GM19395 (cell line): ENCODE data around the gene CDO1.

ENCODE experiments used
- ATAC-seq: cut with Tn5 transposase; IDR thresholded peaks from one replicate; pipeline ENCODE4 v1.9.1; 2021; ENCODE audit warnings: mild to moderate bottlenecking, moderate library complexity; ENCODE audit not compliant: unreplicated experiment

The CDO1 gene

GRCh38 chr5:115816226-115817081 lies at the start of gene CDO1:
TSS of gene CDO1 (minus strand) at chr5:115816659. CDS start at chr5:115816397, 262 bp downstream.
- no peak for ATAC-seq

- ATAC-seq, result no peak
Measured at GRCh38 chr5:115859378-115859777, 42.9 kb upstream of the CDO1 start.

GRCh38 chr5:115858396-115858795 lies 41.9 kb upstream of the CDO1 start:
- ATAC-seq, result no peak

DNA sequence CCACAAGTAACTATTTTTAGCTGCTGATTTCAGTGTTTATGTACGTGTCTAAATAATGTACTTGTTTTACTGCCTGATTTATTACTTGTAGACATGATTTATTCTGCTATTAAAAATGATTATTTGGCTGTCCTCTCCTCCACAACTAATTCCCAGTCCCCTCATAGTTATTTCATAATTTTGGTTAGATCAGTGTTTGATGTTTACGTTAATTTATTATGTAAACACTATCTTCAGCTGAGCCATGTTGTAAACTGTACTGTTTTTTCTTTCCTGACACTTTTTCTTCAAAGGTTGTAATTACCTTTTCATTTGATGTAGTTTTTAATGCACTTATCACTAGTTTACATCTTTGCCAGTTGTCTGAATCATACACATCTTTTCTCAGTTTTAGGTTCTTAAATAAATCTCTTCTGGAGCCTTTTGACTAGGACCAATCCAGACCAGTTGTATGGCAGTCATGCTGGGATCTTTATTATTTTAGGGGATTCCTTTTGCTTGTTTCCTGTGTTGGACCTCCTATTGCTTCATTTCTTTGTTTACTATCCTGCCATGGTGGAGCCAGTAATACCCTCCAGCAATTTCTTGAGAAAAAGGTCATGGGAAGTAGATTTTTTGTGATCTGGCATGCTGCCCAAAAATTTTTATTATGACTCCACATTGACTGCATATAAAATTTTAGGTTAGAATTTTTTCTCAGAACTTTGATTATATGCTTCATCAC lies 41.3 kb upstream of the CDO1 start:
- ATAC-seq, result no peak

DNA sequence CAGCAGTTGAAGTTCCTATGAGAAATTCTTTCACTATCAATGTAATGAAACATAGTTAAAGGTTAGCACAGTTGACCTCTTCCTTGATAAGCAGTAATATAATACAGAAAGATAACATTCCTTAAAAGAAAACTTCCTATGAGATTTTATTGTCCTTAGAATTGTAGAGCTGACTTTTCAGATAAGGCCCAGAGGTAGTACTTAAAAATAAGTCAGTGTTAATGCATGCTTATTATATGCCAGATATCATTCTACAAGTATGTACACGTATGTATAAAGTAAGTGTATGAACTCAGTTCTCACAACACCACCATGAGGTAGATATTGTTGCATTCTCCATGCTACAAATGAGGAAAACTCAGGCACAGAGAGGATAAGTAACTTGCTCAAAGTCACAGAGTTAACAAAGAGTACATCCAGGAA lies 40.6 kb upstream of the CDO1 start:
- ATAC-seq, result no peak

DNA sequence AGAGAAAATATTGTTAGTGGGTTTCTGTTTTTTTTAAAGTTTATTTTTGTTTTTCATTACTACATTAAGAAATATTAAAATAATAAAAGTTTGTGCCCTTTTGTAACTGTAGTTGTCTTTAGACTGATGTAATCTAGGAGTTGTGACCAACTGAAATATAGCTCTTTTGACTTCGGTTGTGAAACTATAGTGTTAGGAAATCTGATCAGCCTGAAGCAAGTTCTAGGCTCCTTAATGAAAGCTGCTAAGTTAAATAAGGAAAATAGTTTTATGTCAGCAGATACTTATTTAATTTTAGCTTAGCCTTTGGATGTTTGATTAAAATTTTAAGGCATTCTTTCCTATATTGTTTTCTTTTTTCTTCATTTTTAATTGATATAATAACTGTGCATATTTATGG lies 39.5 kb upstream of the CDO1 start:
- ATAC-seq, result no peak

GRCh38 chr5:115854139-115854538 lies 37.7 kb upstream of the CDO1 start:
- no peak for ATAC-seq

DNA sequence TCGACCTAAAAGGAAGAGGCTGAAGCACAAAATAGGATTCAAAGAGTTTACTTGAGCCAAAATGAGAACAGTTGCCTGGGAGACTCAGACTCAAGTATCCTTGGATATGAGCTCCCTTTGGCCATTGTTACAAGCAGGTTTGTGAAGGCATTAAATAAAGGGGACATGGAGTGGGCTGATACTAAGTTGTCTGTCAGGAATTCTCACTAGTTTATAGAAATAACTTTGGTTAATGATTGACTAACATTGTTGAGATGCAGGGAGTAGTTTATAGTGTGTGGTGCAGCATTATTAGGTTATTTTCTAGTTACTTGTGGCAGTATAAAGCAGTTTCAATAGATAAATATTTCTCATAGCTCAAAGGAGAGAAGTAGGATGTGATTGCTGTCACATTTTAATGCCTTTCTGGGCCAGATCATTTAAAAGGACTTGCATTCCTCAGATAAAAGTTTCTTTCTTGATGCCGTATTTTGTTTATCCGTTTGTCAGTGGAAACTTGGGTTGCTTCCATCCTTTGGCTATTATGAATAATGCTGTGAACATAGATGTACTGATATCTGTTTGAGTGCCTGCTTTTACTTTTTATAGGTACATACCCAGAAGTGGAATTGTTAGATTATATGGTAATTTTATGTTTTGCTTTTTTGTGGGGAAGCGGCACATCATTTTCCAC lies 34.4 kb upstream of the CDO1 start:
- ATAC-seq, result no peak

DNA sequence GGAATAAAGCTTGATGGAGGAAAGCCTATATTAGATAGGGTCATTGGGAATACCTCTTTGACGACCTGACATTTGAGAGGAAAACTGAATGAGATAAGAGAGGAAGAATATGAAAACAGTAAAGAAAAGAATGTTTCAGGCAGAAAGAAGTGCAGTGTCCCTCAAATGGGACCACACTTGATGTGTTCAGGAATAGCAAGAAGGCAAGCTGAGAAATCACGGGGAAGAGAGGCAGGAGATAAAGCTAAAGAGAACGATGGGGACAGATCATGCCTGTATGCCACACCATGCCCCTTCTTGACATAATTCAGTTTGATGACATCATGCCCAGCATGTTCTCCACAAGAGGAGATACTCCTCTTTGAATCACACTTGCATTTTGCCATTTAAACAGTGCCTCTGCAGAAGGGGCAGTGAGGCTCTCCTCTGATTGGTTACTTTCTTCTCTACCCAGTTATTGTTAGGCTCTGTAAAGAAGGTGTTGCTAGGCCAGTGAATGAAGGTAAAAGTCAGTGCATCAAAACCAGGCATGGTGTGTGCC lies 32.9 kb upstream of the CDO1 start:
- no peak for ATAC-seq

GRCh38 chr5:115847290-115847689 lies 30.8 kb upstream of the CDO1 start:
- ATAC-seq, result no peak

- ATAC-seq, result no peak
Measured at GRCh38 chr5:115844321-115844817, 27.9 kb upstream of the CDO1 start.

DNA sequence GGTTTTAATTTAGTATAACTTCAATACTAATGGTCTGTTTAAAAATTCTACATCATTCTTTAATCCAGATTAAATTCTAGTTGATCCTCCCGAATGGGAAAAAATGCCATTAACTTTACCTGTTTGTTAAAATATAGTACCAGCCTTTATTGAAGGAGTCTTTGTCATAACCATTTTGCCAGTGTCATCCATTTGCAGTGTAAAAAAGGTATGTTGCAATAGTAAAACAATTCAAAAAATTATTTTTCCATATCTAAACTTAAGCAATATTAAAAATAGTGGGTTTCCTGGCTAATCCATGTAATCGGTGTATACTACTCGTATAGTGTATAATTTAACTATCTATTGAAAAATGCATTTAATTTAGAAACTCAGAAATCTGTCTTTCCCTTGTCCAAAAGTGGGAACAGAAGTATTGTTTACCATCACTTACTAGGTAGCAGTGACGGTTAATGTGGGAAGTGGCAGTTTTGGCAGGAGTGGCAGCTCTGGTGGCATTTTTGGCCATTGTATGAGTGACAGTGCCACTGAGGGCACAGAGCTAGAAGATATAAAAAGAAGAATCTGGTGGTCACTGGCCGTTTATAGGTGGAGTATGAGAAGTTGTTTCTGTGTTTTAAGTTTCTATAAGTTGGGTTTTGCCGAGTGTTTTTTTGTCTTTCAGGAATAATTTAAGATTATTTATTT lies 27.1 kb upstream of the CDO1 start:
- ATAC-seq, result no peak

DNA sequence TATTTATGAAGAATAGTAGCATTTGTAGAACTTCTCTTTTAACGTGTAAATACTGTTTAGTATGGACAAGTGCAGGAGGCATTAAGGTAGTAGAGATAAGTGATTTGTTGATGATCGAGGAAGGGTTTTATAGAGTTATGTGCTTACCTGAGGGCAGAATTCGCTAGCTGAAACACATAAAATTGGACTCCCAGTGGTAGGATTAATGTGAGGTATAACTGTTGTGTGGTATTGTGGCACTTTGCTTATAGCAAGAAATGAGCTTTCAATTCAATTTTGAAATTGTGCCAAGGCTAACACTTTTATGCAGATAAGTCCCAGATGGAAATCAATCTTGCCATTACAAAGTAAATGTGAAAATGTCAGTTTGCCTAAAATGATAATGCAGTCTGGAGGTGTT lies 26.5 kb upstream of the CDO1 start:
- no peak for ATAC-seq

DNA sequence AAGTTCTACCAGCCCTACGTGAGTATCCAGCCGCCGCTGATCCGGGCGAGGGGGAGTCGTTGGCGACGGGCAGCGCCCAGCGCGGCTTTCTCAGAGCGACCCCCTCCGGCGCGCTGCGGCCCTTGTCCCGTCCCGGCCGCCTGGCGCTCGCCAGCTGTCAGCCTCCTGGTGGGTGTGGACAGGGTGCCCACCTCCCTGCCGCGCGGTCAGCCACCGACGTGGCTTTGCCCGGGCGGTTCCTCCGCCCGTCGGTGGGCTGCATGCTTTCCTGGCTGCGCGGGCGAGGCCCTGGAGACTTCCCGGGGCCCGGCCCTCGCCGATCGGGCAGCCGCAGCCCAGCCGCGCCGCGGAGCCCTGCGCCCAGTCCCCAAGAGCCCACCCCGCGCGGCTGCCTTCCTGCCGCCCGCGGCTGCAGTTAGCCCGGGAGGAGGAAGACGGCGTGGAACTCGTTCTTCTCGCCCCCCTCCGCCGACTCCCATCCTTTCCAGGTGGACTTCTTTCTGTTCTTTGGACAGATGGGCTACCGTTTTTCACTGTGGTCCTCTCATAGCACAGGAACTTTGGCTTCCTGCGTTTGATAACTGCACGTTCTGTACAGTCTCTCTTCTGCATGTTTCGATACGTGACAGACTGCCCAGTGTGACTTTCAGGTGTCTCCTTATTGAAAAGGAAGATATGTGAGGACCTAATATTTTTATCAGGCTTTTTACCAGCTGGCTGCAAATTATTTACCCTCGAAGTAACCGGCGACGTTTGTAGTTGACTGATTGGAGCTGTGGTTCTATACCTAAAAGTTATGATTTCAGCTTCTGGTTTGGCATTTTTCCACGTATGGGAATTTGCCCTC lies 25.9 kb upstream of the CDO1 start:
- ATAC-seq, result peak; percentile 35

GRCh38 chr5:115841382-115842088 lies 25.1 kb upstream of the CDO1 start, which contains the start of the genes AP3S1 and ATG12:
TSS of gene AP3S1 (plus strand) at chr5:115841935. CDS start at chr5:115842038, 103 bp downstream.
TSS of gene ATG12 (minus strand) at chr5:115841565. CDS start at chr5:115841552, 13 bp downstream.
- ATAC-seq, result peak; percentile 82

GRCh38 chr5:115840873-115841272 lies 24.4 kb upstream of the CDO1 start:
- ATAC-seq, result no peak

GRCh38 chr5:115838885-115839518 lies 22.5 kb upstream of the CDO1 start:
- ATAC-seq, result peak; percentile 24

DNA sequence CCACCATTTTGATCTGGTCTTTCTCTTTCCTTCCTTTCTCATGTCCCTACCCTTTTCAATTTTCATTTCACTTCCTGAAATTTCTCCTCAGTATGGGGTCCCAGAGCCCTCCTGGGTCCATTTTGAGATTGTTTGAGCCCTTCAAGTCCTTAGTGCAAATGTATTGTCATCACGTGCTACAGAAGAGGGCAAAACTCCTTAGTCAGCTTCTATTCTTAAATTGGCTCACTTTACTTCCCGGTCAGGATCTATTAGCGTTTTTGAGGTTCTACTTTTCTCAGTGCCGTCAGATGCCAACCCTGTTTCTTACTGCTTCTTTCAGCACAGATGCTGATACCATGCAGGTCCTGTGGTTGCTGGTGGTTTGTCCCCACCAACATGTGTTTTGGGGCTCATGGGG lies 19.0 kb upstream of the CDO1 start:
- no peak for ATAC-seq
